PC-9 (cell line): ENCODE measurements around the gene FGF21. TPM values are rescaled to one million over a fixed set of nuclear protein-coding genes. Genes with fewer than 3 reads are reported as not detected.

Experiments
- BruUV-seq: library from RNA; stranded (reverse); fragments of 400-500 nt; replicated peaks from 2 replicates; lab custom pipeline; 2021; lab: Mats Ljungman, UMichigan
- CTCF ChIA-PET: fragments of 300-600 bp; sonication (Branson Sonifier 250); formaldehyde crosslinking; loops from one replicate; lab custom pipeline; 2022; ENCODE audit warnings: antibody characterized with exemption; lab: Charles Lee
- POLR2A ChIA-PET: fragments of 300-600 bp; sonication (Branson Sonifier 250); formaldehyde crosslinking; loops from one replicate; lab custom pipeline; 2022; ENCODE audit warnings: antibody characterized with exemption; ENCODE audit not compliant: unreplicated experiment; lab: Charles Lee
- DNase-seq, 2 experiments: peaks; one replicate each; pipeline versions ENCODE4 v3.0.0 to v3.0.0-alpha.2; 2015 to 2022; ENCODE audit warnings: mixed read lengths in 1 of 2
- H2AFZ ChIP-seq: fragments of 200-600 bp; sonication (generic); 2 replicates; pipeline ENCODE4 v1.8.1; 2017; ENCODE audit warnings: antibody characterized with exemption
- H3F3A ChIP-seq: fragments of 200-600 bp; sonication (generic); 2 replicates; pipeline ENCODE4 v1.8.1; 2017; ENCODE audit warnings: antibody characterized with exemption, mild to moderate bottlenecking, low read depth; ENCODE audit not compliant: insufficient read depth
- H3K27ac ChIP-seq: fragments of 200-600 bp; sonication (generic); 2 replicates; pipeline ENCODE4 v1.6.1; 2016; ENCODE audit warnings: mixed run types
- H3K27me3 ChIP-seq: fragments of 200-600 bp; sonication (generic); 2 replicates; pipeline ENCODE4 v1.6.1; 2016; ENCODE audit warnings: low read depth, mixed run types; ENCODE audit not compliant: insufficient read depth
- H3K36me3 ChIP-seq: fragments of 200-600 bp; sonication (generic); 2 replicates; pipeline ENCODE4 v1.6.1; 2016; ENCODE audit warnings: low read depth, mixed run types
- H3K4me1 ChIP-seq: fragments of 200-600 bp; sonication (generic); replicated peaks from 2 replicates; pipeline ENCODE4 v1.6.1; 2016; ENCODE audit warnings: mixed run types; ENCODE audit not compliant: insufficient read depth
- H3K4me2 ChIP-seq: fragments of 200-600 bp; sonication (generic); 2 replicates; pipeline ENCODE4 v1.6.1; 2017; ENCODE audit warnings: mixed run types
- H3K4me3 ChIP-seq: fragments of 200-600 bp; sonication (generic); 2 replicates; pipeline ENCODE4 v1.6.1; 2016; ENCODE audit warnings: mixed run types
- H3K79me2 ChIP-seq: fragments of 200-600 bp; sonication (generic); 2 replicates; pipeline ENCODE4 v1.6.1; 2017; ENCODE audit warnings: low read depth, mixed run types
- H3K9me2 ChIP-seq: fragments of 200-600 bp; sonication (generic); 2 replicates; pipeline ENCODE4 v1.8.1; 2017; ENCODE audit warnings: mild to moderate bottlenecking; ENCODE audit not compliant: insufficient read depth
- H3K9me3 ChIP-seq: fragments of 200-600 bp; sonication (generic); 2 replicates; pipeline ENCODE4 v1.8.1; 2016; ENCODE audit warnings: low read depth; ENCODE audit not compliant: insufficient read depth
- H4K20me1 ChIP-seq: fragments of 200-600 bp; sonication (generic); 2 replicates; pipeline ENCODE4 v1.8.1; 2017; ENCODE audit not compliant: insufficient read depth
- CTCF ChIP-seq: fragments of 200-600 bp; sonication (generic); conservative IDR thresholded peaks from 2 replicates; pipeline ENCODE4 v1.6.1; 2017; ENCODE audit warnings: mixed run types, antibody characterized with exemption, mild to moderate bottlenecking, moderate library complexity
- EZH2 ChIP-seq: fragments of 200-600 bp; sonication (generic); IDR thresholded peaks from 2 replicates; pipeline ENCODE4 v1.8.0; 2017; ENCODE audit warnings: antibody characterized with exemption, low read depth
- intact Hi-C: fragments of 100-400 bp; cut with micrococcal nuclease; formaldehyde crosslinking; loops from one replicate; pipeline ENCODE4 v1.10.0; 2022; ENCODE audit not compliant: unreplicated experiment
- total RNA-seq: library from RNA; stranded (reverse); gene quantifications from 2 replicates; pipeline ENCODE4 v1.2.3, GENCODE V29; 2021

Gene FGF21
- total RNA-seq, 1 experiment from 2014 or later: 0.41 TPM

- H3K4me2 ChIP-seq: no peak overlapping the region
- H3K36me3 ChIP-seq: no peaks in the 10 kb centered on the region
- no peak for DNase-seq
- H2AFZ ChIP-seq: no peak overlapping the region
- no peak overlapping the region for H3K27ac ChIP-seq
- peaks cover 30% of the 10 kb centered on the region for H3F3A ChIP-seq
- no peaks in the 10 kb centered on the region for H3K9me2 ChIP-seq
- H3K9me3 ChIP-seq: no peaks in the 10 kb centered on the region
- H3K4me1 ChIP-seq: peaks cover 28% of the 10 kb centered on the region
- intact Hi-C loops: loop anchor here (5.0 kb wide), 1 partner anchor 193 kb away; the partner anchor contains the start of genes GYS1 and RUVBL2
- no peak for TF ChIP-seq CTCF
- TF ChIP-seq EZH2: no peak
- H4K20me1 ChIP-seq: no peaks in the 10 kb centered on the region
- H3K27me3 ChIP-seq: no peaks in the 10 kb centered on the region
- CTCF ChIA-PET: interaction anchor here (0.6 kb wide), 1 partner anchor 9 kb away, joined by 5 read pairs; no protein-coding TSS in a partner anchor
- BruUV-seq: no TSS peak
- no peak overlapping the region for H3K4me3 ChIP-seq
- H3K79me2 ChIP-seq: no peaks in the 10 kb centered on the region
- POLR2A ChIA-PET: no interaction called here
Observed at GRCh38 chr19:48798937-48799336, 43.6 kb downstream of the FGF21 start.

DNA sequence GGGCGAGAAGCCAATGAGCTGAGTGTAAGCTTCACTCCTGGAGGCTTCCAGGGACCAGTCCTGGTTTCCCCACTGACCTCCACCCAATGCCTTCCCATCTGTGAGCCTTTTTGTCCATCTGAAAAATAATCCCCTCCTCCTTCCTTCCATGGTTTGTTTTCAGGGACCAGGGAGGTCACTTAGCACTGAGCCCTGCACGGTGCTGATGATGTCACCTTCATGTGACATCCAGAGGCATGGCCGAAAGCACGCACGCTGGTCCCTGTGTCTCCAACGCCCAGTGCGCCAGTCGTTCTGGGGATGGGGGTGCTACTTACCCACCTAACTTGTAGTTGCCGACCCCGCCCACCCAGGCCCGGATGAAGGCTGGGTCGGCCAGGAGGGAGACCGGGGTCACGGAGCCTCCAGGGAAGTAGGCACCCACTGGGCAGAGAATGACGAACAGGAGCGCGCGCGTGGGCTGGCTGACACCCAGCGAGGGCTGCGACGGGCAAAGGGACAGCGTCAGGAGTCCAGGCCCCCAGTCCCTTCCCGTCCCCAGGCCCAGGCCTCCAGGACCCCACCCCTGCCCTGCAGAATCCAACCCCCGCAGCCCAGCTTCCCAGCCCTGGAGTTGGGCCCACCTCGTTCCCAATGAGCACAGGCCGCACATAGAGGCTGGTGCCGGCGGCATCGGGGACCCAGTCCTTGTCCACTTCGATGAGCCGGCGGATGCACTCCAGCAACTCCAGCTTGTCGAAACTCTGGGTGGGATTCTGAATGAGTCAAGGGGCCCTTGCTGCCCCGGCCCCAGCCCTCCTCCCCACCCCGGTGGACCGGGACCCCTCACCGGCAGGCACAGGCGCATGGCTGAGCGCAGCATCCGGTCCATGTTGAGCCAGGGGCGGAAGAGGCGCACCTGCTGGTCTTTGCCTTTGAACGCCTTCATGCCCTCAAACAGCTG, 44.3 kb downstream of the FGF21 start:
- intact Hi-C loops: loop anchor here (5.0 kb wide), 1 partner anchor 193 kb away; the partner anchor contains the start of genes GYS1 and RUVBL2
- H3K79me2 ChIP-seq: no peaks in the 10 kb centered on the region
- H3F3A ChIP-seq: peaks cover 31% of the 10 kb centered on the region
- DNase-seq: no peak
- no peak overlapping the region for H3K4me2 ChIP-seq
- no peaks in the 10 kb centered on the region for H3K36me3 ChIP-seq
- TF ChIP-seq EZH2 (no peak), CTCF (no peak)
- no peak overlapping the region for H2AFZ ChIP-seq
- H3K27ac ChIP-seq: no peak overlapping the region
- no peaks in the 10 kb centered on the region for H3K9me3 ChIP-seq
- H3K9me2 ChIP-seq: no peaks in the 10 kb centered on the region
- CTCF ChIA-PET: interaction anchor here (0.6 kb wide), 1 partner anchor 8 kb away, joined by 5 read pairs; no protein-coding TSS in a partner anchor
- H3K4me1 ChIP-seq: peaks cover 28% of the 10 kb centered on the region
- no peaks in the 10 kb centered on the region for H4K20me1 ChIP-seq
- H3K27me3 ChIP-seq: no peaks in the 10 kb centered on the region
- H3K4me3 ChIP-seq: no peak overlapping the region
- POLR2A ChIA-PET: no interaction called here
- no TSS peak for BruUV-seq

DNA sequence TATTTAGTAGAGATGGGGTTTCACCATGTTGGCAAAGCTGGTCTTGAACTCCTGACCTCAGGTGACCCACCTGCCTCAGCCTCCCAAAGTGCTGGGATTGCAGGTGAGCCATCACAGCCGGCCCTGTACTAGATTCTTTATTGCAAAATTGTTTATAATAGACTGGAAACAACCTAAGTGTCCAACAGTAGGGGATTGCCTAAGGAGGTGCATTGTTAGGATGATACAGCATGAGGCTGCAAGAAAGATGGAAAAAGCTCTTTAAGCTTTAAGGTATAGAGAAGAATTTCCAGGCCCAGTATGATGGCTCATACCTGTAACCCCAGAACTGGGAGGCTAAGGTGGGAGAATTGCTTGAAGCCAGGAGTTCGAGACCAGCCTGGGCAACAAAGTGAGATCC, 47.3 kb downstream of the FGF21 start:
- no peak for TF ChIP-seq CTCF
- TF ChIP-seq EZH2: no peak
- BruUV-seq: no TSS peak
- Histone ChIP-seq H4K20me1 (no peaks in the 10 kb centered on the region), H3K4me1 (peaks cover 25% of the 10 kb centered on the region), H3K36me3 (no peaks in the 10 kb centered on the region), H3K9me2 (no peaks in the 10 kb centered on the region), H2AFZ (no peak overlapping the region), H3K4me3 (no peak overlapping the region), H3K4me2 (peak overlapping the region; percentile 64), H3K9me3 (no peaks in the 10 kb centered on the region), H3F3A (peaks cover 35% of the 10 kb centered on the region), H3K27me3 (no peaks in the 10 kb centered on the region), H3K79me2 (no peaks in the 10 kb centered on the region), H3K27ac (peak overlapping the region; percentile 62)
- DNase-seq: no peak
- POLR2A ChIA-PET: interaction anchor here (0.6 kb wide), 1 partner anchor 27 kb away, joined by 5 read pairs; no protein-coding TSS in a partner anchor
- CTCF ChIA-PET: no interaction called here
- intact Hi-C loops: no loop called here
